COLO668 (cell line): ENCODE results near the gene NOL4L.

Experiments used
- DNase-seq: peaks from one replicate; lab custom pipeline; 2025; ENCODE audit not compliant: unreplicated experiment; lab: John Stamatoyannopoulos, UW

Gene NOL4L

GRCh38 chr20:32614303-32614702 lies 29.2 kb upstream of the NOL4L start:
- DNase-seq, result no peak

- no peak for DNase-seq
Measured at GRCh38 chr20:32613192-32614053, 28.3 kb upstream of the NOL4L start.

GRCh38 chr20:32612351-32613191 lies 27.4 kb upstream of the NOL4L start:
- no peak for DNase-seq

- no peak for DNase-seq
Measured at GRCh38 chr20:32611868-32612267, 26.7 kb upstream of the NOL4L start.

- DNase-seq, result no peak
Measured at GRCh38 chr20:32611286-32611685, 26.2 kb upstream of the NOL4L start.

- DNase-seq, result peak; percentile 58
Measured at GRCh38 chr20:32610472-32611218, 25.5 kb upstream of the NOL4L start.

- DNase-seq, result no peak
Measured at GRCh38 chr20:32609993-32610392, 24.9 kb upstream of the NOL4L start.

GRCh38 chr20:32609111-32609773 lies 24.1 kb upstream of the NOL4L start:
- DNase-seq, result no peak

GRCh38 chr20:32608664-32609015 lies 23.5 kb upstream of the NOL4L start:
- no peak for DNase-seq

GRCh38 chr20:32607727-32608663 lies 22.9 kb upstream of the NOL4L start:
- DNase-seq, result no peak

GRCh38 chr20:32607324-32607723 lies 22.2 kb upstream of the NOL4L start:
- no peak for DNase-seq

- DNase-seq, result no peak
Measured at GRCh38 chr20:32606790-32607189, 21.7 kb upstream of the NOL4L start.

- DNase-seq, result no peak
Measured at GRCh38 chr20:32606107-32606506, 21.0 kb upstream of the NOL4L start.

- no peak for DNase-seq
Measured at GRCh38 chr20:32605167-32605656, 20.1 kb upstream of the NOL4L start.

- no peak for DNase-seq
Measured at GRCh38 chr20:32603046-32603726, 18.1 kb upstream of the NOL4L start.

GRCh38 chr20:32602273-32602672 lies 17.1 kb upstream of the NOL4L start:
- no peak for DNase-seq

GRCh38 chr20:32600681-32601237 lies 15.6 kb upstream of the NOL4L start:
- no peak for DNase-seq

- no peak for DNase-seq
Measured at GRCh38 chr20:32599783-32600340, 14.7 kb upstream of the NOL4L start.
